ENCODE data around the gene MUC20. TPM values are rescaled to one million over a fixed set of nuclear protein-coding genes. Genes with fewer than 3 reads are reported as not detected.
A peak's percentile ranks its signal among the peaks of the same experiment; 100 is the strongest.

MUC20 gene
- total and polyA plus RNA-seq, 2 of the 8 experiments (the other 6 are each of a cell fraction or from before 2014, with no cell fraction given): 0.24 to 0.26 TPM

- H2AFZ ChIP-seq (ENCODE audit: low read length): no peak overlapping the region
- no peak for TF ChIP-seq EP300 (IDR thresholded peaks at IDR 0.05; ENCODE audit: borderline replicate concordance in 1 of 2, low read depth in 2 of 2, low read length in 2 of 2)
- no peak for TF ChIP-seq HDAC2 (IDR thresholded peaks at IDR 0.05; ENCODE audit: borderline replicate concordance in 1 of 2, low read depth in 2 of 2, low read length in 2 of 2)
- no peak for TF ChIP-seq GABPA (IDR thresholded peaks at IDR 0.05; ENCODE audit: borderline replicate concordance, insufficient read depth, low read length)
- no peak for TF ChIP-seq POLR2AphosphoS5 (IDR thresholded peaks at IDR 0.05; ENCODE audit: low read depth, low read length)
- TF ChIP-seq SAP30 (IDR thresholded peaks at IDR 0.05; ENCODE audit: insufficient read depth, insufficient replicate concordance, low read length): no peak
- TF ChIP-seq KDM5A (IDR thresholded peaks at IDR 0.05; ENCODE audit: low read length): no peak
- TF ChIP-seq FOSL1 (IDR thresholded peaks at IDR 0.05; ENCODE audit: insufficient read depth, low read depth, low read length): no peak
- TF ChIP-seq TAF7 (optimal IDR thresholded peaks at IDR 0.05; ENCODE audit: borderline replicate concordance, low read depth, low read length): no peak
- no peak for TF ChIP-seq CREB1 (IDR thresholded peaks at IDR 0.05)
- no peak for TF ChIP-seq SP2 (IDR thresholded peaks at IDR 0.05; ENCODE audit: low read length)
- TF ChIP-seq CHD1 (IDR thresholded peaks at IDR 0.05; ENCODE audit: low read depth, low read length): no peak
- H3K23ac ChIP-seq (ENCODE audit: insufficient read length): no peak overlapping the region
- H3K56ac ChIP-seq (replicated peaks; ENCODE audit: insufficient read length, low read depth, low read length): no peak overlapping the region
- H3K27me3 ChIP-seq (replicated peaks in 1 of 4; ENCODE audit: control insufficient read depth in 3 of 4, extremely low read depth in 1 of 4, insufficient read depth in 3 of 4, low read length in 3 of 4): peaks cover 0 to 8% (median 6%) of the 10 kb centered on the region in 4 experiments; a peak in 6 of 7 replicates
- H3K9me3 ChIP-seq (ENCODE audit: insufficient read depth in 2 of 2, low read depth in 1 of 2, low read length in 1 of 2): no peaks in the 10 kb centered on the region
- no peak overlapping the region for H3K4me2 ChIP-seq (ENCODE audit: insufficient read depth in 1 of 2, low read depth in 2 of 2, low read length in 2 of 2)
- no peak overlapping the region for H2AK5ac ChIP-seq (ENCODE audit: low read depth, low read length)
- H3K18ac ChIP-seq (ENCODE audit: extremely low read depth, low read length): no peak overlapping the region
- no peak overlapping the region for H2BK120ac ChIP-seq (replicated peaks; ENCODE audit: low read depth, low read length)
- H3K79me1 ChIP-seq (ENCODE audit: low read depth, low read length): no peaks in the 10 kb centered on the region
- H3K36me3 ChIP-seq (ENCODE audit: control insufficient read depth in 2 of 4, insufficient read depth in 4 of 4, low read length in 3 of 4): no peaks in the 10 kb centered on the region
- no peak overlapping the region for H2BK20ac ChIP-seq (ENCODE audit: low read length)
- H4K8ac ChIP-seq (ENCODE audit: extremely low read depth, insufficient read depth, low read length): no peak overlapping the region
- CTCF ChIA-PET (ENCODE audit: partially characterized antibody): interaction anchor here (1.0 to 3.8 kb wide), 2 partner anchors 10 to 98 kb away, joined by 3 to 18 read pairs; no protein-coding TSS in a partner anchor
- no peak overlapping the region for H4K5ac ChIP-seq (ENCODE audit: insufficient read length, low read depth, low read length)
- no peak for FAIRE-seq
- peak overlapping the region; percentile 30 for H4K91ac ChIP-seq (replicated peaks; ENCODE audit: insufficient read length, low read length)
- H3K23me2 ChIP-seq (ENCODE audit: low read depth, low read length): no peaks in the 10 kb centered on the region
- H3K4me1 ChIP-seq (replicated peaks in 1 of 4; ENCODE audit: control insufficient read depth in 3 of 4, insufficient read depth in 4 of 4, low read length in 3 of 4): peaks cover 0 to 10% (median 5%) of the 10 kb centered on the region in 4 experiments; a peak in 3 of 7 replicates
- no peak overlapping the region for H2BK15ac ChIP-seq (ENCODE audit: low read length)
- H2BK5ac ChIP-seq (ENCODE audit: low read depth, low read length): no peak overlapping the region
- H3K14ac ChIP-seq (ENCODE audit: insufficient read length): no peak overlapping the region
- POLR2A ChIA-PET (ENCODE audit: partially characterized antibody): no interaction called here
- WGBS, 2 experiments (ENCODE audit: extremely low coverage in 1 of 2, insufficient coverage in 1 of 2, insufficient read length in 1 of 2, insufficient replicate concordance in 2 of 2, low coverage in 1 of 2, low lambda C conversion rate in 2 of 2, missing lambda C conversion rate in 1 of 2): 92% methylated on average over 22 of the region's 26 CpGs; no CpG with 5 or more reads in 1 of the 2 experiments
- no peak for DNase-seq (ENCODE audit: low read depth in 1 of 2, low spot score in 2 of 2)
- no peak overlapping the region for H3K9ac ChIP-seq (replicated peaks in 1 of 4; ENCODE audit: extremely low read depth in 1 of 4, low read depth in 3 of 4, low read length in 3 of 4)
- H3K27ac ChIP-seq (ENCODE audit: low read depth, low read length): no peak overlapping the region
- no peak overlapping the region for H3K4me3 ChIP-seq (ENCODE audit: extremely low read depth in 1 of 4, insufficient read depth in 2 of 4, low read depth in 3 of 4, low read length in 4 of 4)
- H2BK12ac ChIP-seq (ENCODE audit: low read depth, low read length): no peak overlapping the region
- H4K20me1 ChIP-seq (replicated peaks in 1 of 2; ENCODE audit: control insufficient read depth in 1 of 2, insufficient read depth in 2 of 2, low read length in 2 of 2): no peaks in the 10 kb centered on the region
- H3K4ac ChIP-seq (replicated peaks; ENCODE audit: insufficient read length, low read depth, low read length): no peak overlapping the region
- no peaks in the 10 kb centered on the region for H3K79me2 ChIP-seq (ENCODE audit: control insufficient read depth in 1 of 2, insufficient read depth in 2 of 2, low read length in 2 of 2)
Measured at GRCh38 chr3:195752546-195753331, 32.0 kb downstream of the MUC20 start.

All from H1 (cell line).